Suprapubic skin (tissue), 4 donors: ENCODE measurements around the gene PLPP7.

Source experiments
- EP300 ChIP-seq: sonication (generic); formaldehyde crosslinking; IDR thresholded peaks from one replicate; pipeline ENCODE4 v1.6.1; 2017; ENCODE audit warnings: antibody characterized with exemption
- POLR2A ChIP-seq, 2 donors: fragments of 450-650 bp; IDR thresholded peaks; one replicate each; pipeline ENCODE4 v1.6.1; 2017; ENCODE audit warnings: antibody characterized with exemption in 2 of 2, mild to moderate bottlenecking in 2 of 2, moderate library complexity in 2 of 2
- POLR2AphosphoS5 ChIP-seq, 3 donors: sonication (generic); formaldehyde crosslinking; IDR thresholded peaks; one replicate each; pipeline ENCODE4 v1.6.1; 2017; ENCODE audit warnings: antibody characterized with exemption in 3 of 3
- TF ChIP-seq, protein P1 (sequence below), 2 donors: fragments of 200-600 bp in 1 of 2; fragments of 450-650 bp in 1 of 2; sonication (generic) in 1 of 2; IDR thresholded peaks; one replicate each; pipeline ENCODE4 v1.5.1; 2016 to 2019; ENCODE audit warnings: antibody characterized with exemption in 2 of 2, mild to moderate bottlenecking in 1 of 2, moderate library complexity in 1 of 2

GRCh38 chr9:131333771-131334628 is 44.5 kb downstream of the PLPP7 start:
- TF ChIP-seq, protein P1, sequence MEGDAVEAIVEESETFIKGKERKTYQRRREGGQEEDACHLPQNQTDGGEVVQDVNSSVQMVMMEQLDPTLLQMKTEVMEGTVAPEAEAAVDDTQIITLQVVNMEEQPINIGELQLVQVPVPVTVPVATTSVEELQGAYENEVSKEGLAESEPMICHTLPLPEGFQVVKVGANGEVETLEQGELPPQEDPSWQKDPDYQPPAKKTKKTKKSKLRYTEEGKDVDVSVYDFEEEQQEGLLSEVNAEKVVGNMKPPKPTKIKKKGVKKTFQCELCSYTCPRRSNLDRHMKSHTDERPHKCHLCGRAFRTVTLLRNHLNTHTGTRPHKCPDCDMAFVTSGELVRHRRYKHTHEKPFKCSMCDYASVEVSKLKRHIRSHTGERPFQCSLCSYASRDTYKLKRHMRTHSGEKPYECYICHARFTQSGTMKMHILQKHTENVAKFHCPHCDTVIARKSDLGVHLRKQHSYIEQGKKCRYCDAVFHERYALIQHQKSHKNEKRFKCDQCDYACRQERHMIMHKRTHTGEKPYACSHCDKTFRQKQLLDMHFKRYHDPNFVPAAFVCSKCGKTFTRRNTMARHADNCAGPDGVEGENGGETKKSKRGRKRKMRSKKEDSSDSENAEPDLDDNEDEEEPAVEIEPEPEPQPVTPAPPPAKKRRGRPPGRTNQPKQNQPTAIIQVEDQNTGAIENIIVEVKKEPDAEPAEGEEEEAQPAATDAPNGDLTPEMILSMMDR (IDR thresholded peaks at IDR 0.05), result no peak
- no peak for TF ChIP-seq POLR2AphosphoS5 (IDR thresholded peaks at IDR 0.05)
- no peak for TF ChIP-seq POLR2A (IDR thresholded peaks at IDR 0.05)
- no peak for TF ChIP-seq EP300
